GM18907 (cell line): Measurements from ENCODE around the gene ECM2.
"Not testable (repeated sequence)": the region's sequence is repeated elsewhere in the genome, so short reads cannot be mapped to it uniquely, and the experiment has no call there.

Experiments
- ATAC-seq: cut with Tn5 transposase; IDR thresholded peaks from one replicate; pipeline ENCODE4 v1.9.1; 2021; ENCODE audit warnings: mild to moderate bottlenecking, moderate library complexity; ENCODE audit not compliant: unreplicated experiment

ECM2 gene

DNA sequence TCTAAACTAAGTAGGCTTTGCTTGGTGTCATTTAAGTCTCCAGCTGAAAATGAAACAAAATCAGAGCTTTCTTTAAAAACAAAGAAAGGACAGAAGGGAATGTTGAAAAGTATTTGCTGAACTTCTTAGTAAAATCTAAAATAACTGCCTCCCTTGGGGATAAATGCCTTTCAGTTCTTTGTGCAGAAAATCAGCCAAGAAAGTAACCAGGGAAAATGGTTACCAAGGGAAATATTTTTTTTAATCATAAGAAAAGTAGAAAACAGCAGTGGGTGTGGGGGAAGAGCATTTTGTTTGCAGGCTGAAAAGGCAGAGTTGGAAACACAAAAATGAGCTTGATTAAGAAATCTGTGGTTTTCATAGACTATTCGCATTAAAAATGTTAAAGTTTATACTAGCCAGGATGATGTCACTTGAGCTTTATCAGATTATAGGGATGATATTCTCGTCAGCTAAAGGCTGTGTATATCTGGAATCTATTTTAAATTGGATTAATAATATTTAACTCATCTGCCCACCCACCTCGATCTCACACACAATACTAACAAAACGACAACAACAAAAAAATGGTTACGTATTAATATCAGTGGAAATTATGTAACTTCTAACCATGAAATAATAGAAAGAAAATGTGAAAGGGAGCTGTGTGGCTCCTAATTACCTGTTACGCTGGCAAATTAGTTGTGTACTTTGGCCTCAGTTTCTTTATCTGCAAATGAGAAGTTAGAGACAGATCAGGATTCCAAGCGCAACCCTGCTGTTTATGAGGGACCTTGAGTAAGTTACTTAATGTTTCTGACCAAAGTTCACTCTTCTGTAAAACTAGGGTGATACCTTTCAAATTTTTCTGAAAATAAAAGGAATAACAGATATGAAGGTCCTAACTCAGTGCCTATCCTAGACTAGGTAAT is at the start of gene ECM2:
ECM2 (minus strand) TSS at position 51 of the 911 bp plus-strand sequence. CDS start 13,124 bp downstream, outside the sequence.
- ATAC-seq: no peak

DNA sequence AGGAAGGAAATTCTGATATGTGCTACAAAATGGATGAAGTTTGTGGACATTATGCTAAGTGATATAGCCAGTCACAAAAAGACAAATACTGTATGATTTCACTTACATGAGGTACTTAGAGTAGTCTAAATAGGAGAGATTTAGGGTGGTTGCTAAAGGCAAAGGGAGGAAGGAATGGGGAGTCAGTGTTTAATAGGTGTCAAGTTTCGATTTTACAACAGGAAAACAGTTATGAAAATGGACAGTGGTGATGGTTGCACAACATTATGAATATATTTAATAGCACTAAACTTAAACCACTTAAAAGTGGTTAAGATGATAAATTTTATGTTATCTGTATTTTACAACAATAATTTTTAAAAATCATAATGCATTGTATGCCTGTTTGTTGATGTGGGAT is 40.4 kb upstream of the ECM2 start:
- ATAC-seq: no peak

DNA sequence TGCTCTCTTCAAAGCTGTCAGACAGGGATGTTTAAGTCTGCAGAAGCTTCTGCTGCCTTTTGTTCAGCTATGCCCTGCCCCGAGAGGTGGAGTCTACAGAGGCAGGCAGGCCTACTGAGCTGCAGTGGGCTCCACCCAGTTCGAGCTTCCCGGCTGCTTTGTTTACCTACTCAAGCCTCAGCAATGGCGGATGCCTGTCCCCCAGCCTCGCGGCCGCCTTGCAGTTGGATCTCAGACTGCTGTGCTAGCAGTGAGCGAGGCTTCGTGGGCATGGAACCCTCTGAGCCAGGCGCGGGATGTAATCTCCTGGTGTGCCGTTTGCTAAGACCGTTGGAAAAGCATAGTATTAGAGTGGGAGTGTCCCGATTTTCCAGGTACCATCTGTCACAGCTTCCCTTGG is 37.8 kb upstream of the ECM2 start:
- ATAC-seq: not testable (repeated sequence)

DNA sequence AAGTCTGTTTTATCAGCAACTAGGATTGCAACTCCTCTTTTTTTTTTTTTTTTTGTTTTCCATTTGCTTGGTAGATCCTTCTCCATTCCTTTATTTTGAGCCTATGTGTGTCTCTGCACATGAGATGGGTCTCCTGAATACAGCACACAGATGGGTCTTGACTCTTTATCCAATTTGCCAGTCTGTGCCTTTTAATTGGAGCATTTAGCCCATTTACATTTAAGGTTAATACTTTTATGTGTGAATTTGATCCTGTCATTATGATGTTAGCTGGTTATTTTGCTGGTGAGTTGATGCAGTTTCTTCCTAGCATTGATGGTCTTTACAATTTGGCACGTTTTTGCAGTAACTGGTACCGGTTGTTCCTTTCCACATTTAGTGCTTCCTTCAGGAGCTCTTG is 36.1 kb upstream of the ECM2 start:
- ATAC-seq: not testable (repeated sequence)

DNA sequence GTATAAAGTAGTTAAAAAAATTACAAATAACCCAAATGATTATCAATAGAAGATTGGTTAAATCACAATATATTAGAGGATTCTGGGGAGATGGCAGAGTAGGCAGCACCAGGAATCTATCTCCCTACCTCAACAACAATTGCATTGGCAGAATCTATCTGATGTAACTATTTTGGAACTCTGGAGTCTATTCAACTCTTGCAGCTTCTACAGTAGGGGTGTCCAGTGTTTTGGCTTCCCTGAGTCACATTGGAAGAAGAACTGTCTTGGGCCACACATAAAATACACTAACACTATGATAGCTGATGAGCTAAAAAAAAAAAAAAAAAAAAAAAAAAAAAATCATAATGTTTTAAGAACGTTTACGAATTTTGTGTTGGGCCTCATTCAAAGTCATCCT is 29.2 kb upstream of the ECM2 start:
- no peak for ATAC-seq

DNA sequence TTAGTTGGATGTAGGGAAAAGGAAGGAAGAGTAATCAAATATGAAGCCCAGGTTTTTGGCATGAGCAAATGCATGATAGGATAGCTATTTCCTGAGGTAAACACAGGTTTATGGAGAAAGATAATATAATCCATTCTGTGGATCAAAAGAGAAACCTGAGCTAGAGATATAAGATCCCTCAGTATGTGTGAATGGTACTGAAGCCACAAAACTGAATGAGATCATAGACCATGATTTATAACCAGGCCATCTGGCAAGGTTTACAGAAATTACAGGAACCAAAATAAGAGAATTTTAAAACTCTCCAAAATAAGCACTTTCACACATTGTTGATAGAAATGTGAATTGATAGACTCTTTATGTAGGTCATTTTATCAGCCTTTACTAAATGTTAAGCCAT is 28.7 kb upstream of the ECM2 start:
- ATAC-seq: no peak

DNA sequence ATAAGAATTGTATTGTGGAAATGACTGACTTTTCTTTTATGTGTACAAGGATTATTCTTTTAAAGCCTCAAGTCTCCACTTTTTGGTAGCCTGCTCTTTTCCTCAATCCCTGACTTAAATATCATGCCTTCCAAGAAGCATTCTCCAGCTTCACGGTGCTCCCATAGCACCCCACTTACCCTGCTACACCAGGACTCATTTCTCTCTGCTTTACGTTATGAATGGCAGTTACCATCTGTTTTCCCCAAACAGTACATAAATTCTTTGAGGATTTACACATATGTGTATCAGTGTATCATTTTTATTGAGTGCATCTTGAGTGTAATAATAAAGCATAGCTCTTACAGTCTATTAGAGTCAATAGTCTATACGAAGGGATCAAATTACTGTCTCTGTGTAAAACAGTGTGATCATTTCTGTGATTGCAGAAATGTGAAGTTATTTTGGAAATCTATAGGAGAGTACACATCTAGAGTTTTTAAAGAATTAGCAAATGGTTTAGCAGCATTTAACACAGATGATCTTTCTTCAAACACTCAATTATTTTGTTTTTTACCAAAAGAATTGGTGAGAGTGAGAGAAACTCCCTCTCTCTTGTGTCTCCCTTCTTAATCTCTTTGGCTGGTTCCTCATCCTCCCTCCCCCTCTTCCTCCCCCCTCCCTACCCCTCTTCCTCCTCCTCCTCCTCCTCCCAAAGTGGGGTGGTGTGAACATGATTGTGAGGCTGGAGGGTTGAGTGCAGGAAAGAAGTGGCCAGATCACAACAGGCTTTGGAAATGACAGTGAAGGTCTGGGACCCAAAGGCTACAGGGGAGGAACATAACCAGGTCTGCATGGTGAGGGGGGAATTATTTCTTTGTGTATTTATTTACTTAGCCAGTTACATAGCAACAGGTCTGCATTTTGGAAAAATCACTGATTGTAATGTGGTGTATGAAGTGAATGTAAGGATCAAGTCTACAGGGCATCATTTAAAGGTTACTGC is 27.6 kb upstream of the ECM2 start:
- no peak for ATAC-seq

DNA sequence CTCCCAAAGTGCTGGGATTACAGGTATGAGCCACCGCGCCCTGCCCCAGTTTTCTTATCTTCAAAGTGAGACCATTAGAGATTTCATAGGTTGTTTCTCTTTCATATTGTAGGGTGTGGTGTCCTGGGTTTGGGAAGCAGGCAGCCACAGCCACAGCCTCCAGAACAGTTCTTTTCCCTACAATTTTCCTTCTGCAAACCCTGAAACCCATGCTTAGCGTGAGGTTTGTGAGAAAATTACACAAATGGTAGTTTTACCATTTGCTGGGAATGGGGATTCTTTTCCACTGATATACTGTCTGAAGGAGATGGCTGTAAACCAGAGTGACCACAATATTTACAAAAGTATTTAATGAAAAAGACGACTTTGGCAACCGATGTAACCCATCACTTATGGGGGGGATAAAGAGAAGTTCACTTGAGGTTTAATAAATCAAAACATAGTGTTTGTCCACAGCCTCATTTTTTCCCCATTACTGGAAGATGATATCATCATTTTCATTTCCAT is 26.7 kb upstream of the ECM2 start:
- ATAC-seq: no peak

DNA sequence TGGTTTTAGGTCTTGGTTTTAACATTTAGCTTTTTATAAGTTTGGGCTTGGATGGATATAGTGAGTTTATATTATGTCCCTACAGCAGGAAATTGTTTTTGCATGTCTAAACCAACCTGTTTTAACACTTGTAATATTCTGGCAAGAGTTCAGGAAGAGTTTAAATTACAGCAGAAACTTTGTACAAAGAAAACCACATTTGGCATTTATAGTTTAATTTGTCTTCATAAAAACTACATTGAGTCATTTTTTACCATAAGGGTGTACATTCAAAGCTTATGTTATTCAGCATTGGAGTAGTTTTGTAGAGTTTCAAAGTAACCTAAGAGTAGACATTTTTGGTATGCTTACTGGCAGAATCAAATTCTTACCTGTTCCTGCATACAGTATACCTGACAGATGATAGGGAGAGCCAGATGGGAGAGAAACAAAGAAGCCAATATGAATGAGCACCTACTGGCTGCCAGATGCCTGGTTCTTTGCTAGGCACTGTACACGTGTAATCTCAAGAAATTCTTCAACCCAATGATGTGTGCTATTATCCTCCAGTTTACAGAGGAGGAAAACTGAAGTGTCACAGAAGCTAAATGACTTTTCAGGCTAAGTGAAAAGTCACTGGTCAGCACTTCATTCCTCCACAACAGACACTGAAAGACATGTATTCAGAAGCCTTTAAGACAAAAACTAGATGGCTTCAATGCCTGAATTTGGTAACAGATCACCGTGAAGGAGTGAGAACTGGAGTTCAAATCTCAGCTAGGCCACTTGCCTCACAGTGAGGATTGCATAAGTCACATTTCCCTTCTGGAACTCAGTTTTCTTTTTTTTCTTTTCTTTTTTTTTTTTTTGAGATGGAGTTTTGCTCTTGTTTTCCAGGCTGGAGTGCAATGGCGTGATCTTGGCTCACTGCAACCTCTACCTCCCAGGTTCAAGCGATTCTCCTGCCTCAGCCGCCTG is 25.9 kb upstream of the ECM2 start:
- ATAC-seq: no peak

DNA sequence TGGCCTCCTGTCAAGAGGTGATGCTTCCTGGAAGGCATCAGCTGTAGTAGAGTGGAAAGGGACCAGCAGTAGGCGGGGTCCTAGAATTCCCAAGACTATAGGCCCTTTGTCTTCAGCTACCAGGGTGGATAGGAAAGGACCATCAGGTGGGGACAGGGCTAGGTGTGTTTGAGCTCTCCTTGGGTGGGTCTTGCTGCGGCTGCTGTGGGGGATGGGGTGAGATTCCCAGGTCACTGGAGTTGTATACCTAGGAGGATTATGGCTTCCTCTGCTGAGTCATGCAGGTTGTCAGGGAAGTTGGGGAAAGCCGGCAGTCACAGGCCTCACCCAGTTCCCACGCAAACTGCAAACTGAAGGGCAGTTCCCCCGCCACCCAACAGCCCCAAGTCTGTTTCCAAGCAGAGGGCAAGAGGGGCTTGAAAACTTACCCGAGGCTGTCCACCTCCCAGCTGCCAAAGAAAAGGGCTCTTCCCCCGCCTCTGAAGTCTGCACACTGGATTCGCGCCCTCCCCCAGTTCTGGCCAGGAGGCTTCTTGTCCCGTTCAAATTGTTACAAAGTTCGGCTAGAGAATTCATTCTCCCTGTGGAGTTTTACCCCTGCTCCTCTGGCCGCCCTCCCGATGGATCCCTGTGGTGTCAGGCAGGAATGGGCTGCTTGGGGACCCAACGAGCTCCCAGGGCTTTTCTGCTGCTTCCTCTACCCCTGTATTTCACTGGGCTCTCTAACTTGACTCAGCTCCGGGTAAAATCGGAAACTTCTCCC is 23.0 kb upstream of the ECM2 start:
- ATAC-seq: no peak

DNA sequence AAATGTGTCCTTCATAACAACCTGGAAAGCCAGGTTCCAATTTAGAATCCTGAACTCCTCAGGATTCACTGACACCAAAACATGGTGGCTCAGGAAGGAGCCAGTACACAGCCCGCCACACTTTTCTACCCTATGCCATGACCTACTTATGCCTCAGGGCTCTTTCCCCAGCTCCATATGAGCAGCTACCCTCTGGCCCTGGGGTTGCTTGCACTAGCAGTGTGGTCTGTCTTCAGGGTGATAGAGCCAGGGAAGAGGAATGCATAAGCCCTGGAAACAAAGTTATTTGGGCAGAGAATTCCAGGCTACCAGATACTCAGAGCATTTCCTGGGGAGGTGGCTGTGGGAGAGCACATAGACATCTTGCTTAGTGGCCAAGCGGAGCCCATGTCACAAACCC is 15.0 kb upstream of the ECM2 start:
- ATAC-seq: no peak

DNA sequence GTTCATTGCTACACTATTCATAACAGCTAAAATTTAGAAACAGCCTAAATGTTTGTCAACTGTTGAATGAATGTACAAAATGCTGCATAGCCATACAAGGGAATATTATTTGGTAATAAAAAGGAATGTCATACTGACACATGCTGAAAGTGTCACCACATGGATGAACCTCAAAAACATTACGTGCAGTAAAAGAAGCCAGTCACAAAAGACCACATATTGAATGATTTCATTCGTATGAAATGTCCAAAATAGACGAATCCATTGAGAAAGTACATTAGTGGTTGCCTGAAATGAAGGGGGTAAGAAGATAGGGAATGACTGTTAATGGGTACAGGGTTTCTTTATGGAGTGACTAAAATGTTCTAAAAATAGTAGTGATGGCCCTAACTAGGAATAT is 11.6 kb upstream of the ECM2 start:
- ATAC-seq: no peak

DNA sequence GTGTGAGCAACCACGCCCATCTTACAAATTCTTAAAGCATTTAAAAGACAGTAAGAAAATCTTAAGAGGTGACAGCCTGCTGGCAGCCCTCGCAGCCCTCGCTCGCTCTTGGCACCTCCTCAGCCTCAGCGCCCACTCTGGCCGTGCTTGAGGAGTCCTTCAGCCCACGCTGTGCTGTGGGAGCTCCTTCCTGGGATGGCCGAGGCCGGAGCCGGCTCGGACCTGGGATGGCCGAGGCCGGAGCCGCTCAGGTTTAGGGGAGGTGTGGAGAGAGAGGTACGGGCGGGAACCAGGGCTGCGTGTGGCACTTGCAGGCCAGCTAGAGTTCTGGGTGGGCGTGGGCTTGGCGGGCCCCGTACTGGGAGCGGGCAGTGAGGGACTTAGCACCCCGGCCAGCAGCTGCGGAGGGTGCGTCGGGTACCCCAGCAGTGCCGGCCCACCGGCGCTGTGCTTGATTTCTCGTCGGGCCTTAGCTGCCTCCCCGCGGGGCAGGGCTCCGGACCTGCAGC is 9.3 kb upstream of the ECM2 start:
- no peak for ATAC-seq

DNA sequence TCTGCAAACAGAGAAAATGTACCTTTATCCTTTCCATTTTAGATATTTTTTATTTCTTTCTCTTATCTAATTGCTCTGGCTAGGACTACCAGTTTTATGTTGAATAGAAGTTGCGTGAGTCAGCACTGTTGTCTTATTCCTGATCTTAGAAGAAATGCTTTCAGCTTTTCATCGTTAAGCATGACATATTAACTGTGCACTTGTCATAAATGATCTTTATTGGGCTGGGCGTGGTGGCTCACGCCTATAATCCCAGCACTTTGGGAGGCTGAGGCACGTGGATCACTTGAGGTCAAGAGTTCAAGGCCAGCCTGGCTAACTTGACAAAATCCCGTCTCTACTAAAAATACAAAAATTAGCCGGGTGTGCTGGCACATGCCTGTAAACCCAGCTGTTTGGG is 8.2 kb upstream of the ECM2 start:
- no peak for ATAC-seq

DNA sequence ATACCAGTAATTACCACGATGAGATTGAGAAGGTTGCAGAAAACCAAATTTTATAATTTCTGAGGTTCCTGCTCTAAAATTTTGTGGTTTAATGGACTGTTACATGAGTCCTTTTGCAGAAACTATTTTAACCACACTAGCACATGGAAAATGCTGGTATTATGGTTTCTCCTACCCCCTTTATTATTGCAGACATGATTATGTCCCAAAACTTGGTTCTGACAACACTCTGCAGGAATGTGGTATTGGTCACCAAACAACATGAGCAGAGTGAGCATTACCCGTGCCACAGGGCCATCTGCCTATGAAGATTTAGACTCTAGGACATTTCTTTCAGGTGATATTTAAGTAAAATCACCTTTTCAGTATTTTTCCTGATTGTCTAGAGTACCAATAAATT is 2.8 kb upstream of the ECM2 start:
- no peak for ATAC-seq

DNA sequence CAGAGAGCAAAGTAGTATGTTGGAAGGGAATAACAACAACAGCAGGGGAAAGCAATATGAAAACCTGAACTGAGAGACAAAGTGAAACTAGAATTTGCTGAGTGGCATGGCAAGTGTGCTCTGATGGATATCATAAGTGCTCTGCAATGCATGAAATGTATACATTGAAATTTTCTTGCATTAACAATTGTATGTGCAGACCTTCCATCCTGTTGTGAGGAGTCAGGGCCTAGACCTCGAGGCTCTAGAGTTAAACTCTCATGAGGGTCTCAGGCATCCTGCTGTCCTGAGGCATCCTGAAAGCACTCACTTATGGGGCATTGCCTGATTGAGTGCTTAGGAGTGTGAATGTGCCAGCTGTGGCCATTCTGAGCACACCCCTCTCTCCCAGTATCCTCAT is 1.1 kb downstream of the ECM2 start:
- no peak for ATAC-seq

DNA sequence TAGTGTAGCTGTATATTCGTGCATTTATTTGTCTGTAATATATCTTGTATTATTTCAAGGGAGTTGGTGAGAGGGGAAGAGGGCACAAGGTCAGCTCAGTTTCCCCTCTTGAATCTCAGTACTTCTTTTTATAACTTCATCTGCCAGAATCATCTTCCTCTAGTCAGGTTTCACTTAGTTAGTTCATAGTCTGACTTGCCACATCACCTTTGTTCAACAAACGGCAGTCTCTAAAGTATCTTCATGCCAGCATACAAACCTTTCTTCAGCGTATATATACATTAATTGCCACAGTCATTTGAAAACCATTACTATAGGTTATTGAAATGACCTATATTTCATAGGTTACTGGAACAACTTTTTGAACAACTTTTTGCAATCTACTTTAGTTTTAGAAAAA is 1.6 kb downstream of the ECM2 start:
- no peak for ATAC-seq

DNA sequence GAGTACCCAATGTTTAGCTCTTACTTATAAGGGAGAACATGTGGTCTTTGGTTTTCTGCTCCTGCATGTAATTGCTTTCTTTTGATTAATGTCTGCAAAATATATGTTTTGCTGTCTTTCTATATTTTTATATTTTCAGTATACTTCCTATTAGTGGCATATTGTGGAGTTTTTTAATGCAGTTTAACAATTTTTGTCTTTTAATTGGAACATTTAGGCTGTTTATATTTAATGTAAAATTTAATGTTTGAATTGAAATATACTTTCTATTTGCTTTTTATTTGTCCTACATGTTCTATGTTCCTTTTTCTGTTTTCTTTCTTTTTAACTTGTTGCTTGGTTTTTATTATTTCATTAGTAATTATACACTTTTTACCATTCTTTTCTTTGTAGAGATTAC is 4.9 kb downstream of the ECM2 start:
- no peak for ATAC-seq

DNA sequence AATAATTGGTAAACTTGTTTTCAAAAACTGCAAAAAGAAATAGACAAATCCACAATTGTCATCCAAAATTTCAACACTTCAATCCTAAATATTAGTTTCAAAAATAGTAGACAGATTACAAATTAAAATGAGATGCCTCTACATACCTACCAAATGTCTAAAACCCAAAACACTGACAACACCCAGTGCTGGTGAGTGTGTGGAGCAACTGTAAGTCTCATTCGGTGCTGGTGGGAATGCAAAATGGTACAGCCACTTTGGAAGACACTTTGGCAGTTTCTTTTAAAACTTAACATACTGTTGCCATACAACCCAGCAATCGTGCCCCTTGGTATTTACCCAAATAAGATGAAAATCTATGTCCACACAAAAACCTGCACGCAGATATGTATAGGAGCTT is 6.7 kb downstream of the ECM2 start:
- no peak for ATAC-seq

DNA sequence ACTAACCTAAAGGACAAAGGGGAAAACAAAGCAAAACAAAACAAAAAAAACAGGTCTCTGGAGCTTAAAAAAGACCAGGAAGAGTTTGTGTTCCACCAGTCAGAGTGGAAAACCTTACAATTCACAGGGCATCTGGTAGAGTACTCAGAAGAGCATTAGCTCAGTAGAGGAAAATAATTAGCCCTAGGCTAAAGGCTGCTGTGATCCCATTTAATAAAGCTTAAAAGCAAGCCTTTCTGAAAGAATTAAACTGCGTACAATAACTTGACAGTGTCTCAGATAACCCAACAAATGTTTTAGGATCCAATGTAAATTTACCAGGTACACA is 7.3 kb downstream of the ECM2 start:
- no peak for ATAC-seq
